ENCODE results near the gene NT5M.

Gene NT5M

GRCh38 chr17:17393976-17394375 lies 90.8 kb downstream of the NT5M start:
- FAIRE-seq (no peak), DNase-seq (ENCODE audit: low spot score) (no peak)

GRCh38 chr17:17394494-17394893 lies 91.3 kb downstream of the NT5M start:
- FAIRE-seq (no peak), DNase-seq (ENCODE audit: low spot score) (no peak)

GRCh38 chr17:17395246-17395802 lies 92.2 kb downstream of the NT5M start:
- FAIRE-seq (no peak), DNase-seq (ENCODE audit: low spot score) (no peak)

DNA sequence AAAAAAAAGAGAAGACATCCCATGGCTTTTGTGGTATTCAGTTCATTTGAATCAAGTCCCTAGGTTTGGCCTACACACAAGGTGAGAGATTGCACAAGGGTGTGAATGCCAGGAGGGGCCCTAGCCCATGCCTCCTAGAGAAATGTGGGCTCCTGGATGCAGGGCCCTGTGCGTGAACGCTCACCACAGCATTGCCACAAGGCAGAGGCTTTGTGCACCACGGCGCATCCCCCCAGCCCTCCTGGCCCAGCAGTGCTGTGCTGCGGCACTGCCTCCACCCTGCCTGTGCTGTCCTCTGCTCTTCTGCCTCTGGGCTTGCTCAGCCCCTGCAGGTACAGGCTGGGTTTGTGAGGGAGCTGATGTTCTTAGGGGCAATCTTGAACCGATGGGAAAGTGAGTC lies 92.7 kb downstream of the NT5M start:
- DNase-seq (ENCODE audit: low spot score) (no peak), FAIRE-seq (no peak)
